HEK293 (cell line): ENCODE results near the gene ITIH5.
"Not testable (repeated sequence)": the region's sequence is repeated elsewhere in the genome, so short reads cannot be mapped to it uniquely, and the experiment has no call there.

ENCODE experiments used
- CTCF ChIA-PET: fragments of 350-600 bp; formaldehyde crosslinking; extraction: SDS; loops from one replicate; lab custom pipeline; 2021; ENCODE audit warnings: antibody characterized with exemption; lab: Yijun Ruan, JAX
- POLR2A ChIA-PET: fragments of 300-600 bp; formaldehyde crosslinking; extraction: SDS; loops from one replicate; lab custom pipeline; 2020; ENCODE audit warnings: antibody characterized with exemption, inconsistent platforms; lab: Yijun Ruan, JAX
- H3K27ac ChIP-seq: fragments of 200-500 bp; sonication (Bioruptor generic); 2 replicates; pipeline ENCODE4 v1.5.1; 2014; ENCODE audit warnings: low read depth, low read length, control low read depth, inconsistent platforms; ENCODE audit errors: extremely low read depth
- H3K36me3 ChIP-seq, 2 experiments: fragments of 200-500 bp in 1 of 2; sonication (Bioruptor generic) in 1 of 2; 1 replicate in 1 of 2; 2 replicates in 1 of 2; pipeline ENCODE4 v1.5.1; 2014 to 2017; ENCODE audit warnings: inconsistent platforms in 2 of 2, low read length in 2 of 2; ENCODE audit not compliant: control insufficient read depth in 2 of 2, insufficient read depth in 1 of 2
- H3K4me1 ChIP-seq: fragments of 200-500 bp; sonication (Bioruptor generic); 2 replicates; pipeline ENCODE4 v1.5.1; 2014; ENCODE audit warnings: mild to moderate bottlenecking, low read length, inconsistent platforms; ENCODE audit not compliant: control insufficient read depth, insufficient read depth
- H3K4me3 ChIP-seq: 2 replicates; pipeline ENCODE4 v1.5.1; 2011; ENCODE audit warnings: low read depth, mild to moderate bottlenecking, control low read depth, low read length, moderate library complexity
- H3K9me3 ChIP-seq: fragments of 200-500 bp; sonication (Bioruptor generic); 2 replicates; pipeline ENCODE4 v1.5.1; 2014; ENCODE audit warnings: low read depth, low read length, inconsistent platforms; ENCODE audit not compliant: control insufficient read depth, insufficient read depth
- BCL11B ChIP-seq: fragments of 450-650 bp; formaldehyde crosslinking; IDR thresholded peaks from 2 replicates; pipeline ENCODE4 v1.5.1; 2016; ENCODE audit warnings: low read depth, missing biosample characterization, missing genetic modification characterization
- EGR2 ChIP-seq: fragments of 450-650 bp; formaldehyde crosslinking; IDR thresholded peaks from 2 replicates; pipeline ENCODE4 v1.5.1; 2016; ENCODE audit warnings: low read depth, missing biosample characterization, missing genetic modification characterization
- GLIS1 ChIP-seq: fragments of 450-650 bp; formaldehyde crosslinking; IDR thresholded peaks from 2 replicates; pipeline ENCODE4 v1.5.1; 2016; ENCODE audit warnings: missing biosample characterization, missing genetic modification characterization
- HOXD13 ChIP-seq: sonication (generic); formaldehyde crosslinking; IDR thresholded peaks from 2 replicates; pipeline ENCODE4 v1.8.0; 2022; ENCODE audit warnings: missing genetic modification reagents, borderline replicate concordance
- KLF10 ChIP-seq: fragments of 450-650 bp; IDR thresholded peaks from 2 replicates; pipeline ENCODE4 v1.5.1; 2018; ENCODE audit warnings: missing biosample characterization, mild to moderate bottlenecking, missing genetic modification characterization
- KLF9 ChIP-seq: fragments of 450-650 bp; formaldehyde crosslinking; IDR thresholded peaks from 2 replicates; pipeline ENCODE4 v1.5.1; 2016; ENCODE audit warnings: missing biosample characterization, missing genetic modification characterization, low read depth
- REPIN1 ChIP-seq: fragments of 450-650 bp; formaldehyde crosslinking; IDR thresholded peaks from 2 replicates; pipeline ENCODE4 v1.5.1; 2017; ENCODE audit warnings: missing biosample characterization, missing genetic modification characterization, low read depth
- TRIM28 ChIP-seq: IDR thresholded peaks from 2 replicates; pipeline ENCODE4 v1.6.1; 2011; ENCODE audit warnings: low read length, control low read depth, borderline replicate concordance
- ZNF10 ChIP-seq: fragments of 450-650 bp; formaldehyde crosslinking; IDR thresholded peaks from 2 replicates; pipeline ENCODE4 v1.5.1; 2017; ENCODE audit warnings: missing biosample characterization, missing genetic modification characterization
- ZNF140 ChIP-seq: fragments of 450-650 bp; formaldehyde crosslinking; IDR thresholded peaks from 2 replicates; pipeline ENCODE4 v1.5.1; 2016; ENCODE audit warnings: missing biosample characterization, missing genetic modification characterization
- ZNF16 ChIP-seq: fragments of 450-650 bp; formaldehyde crosslinking; IDR thresholded peaks from 2 replicates; pipeline ENCODE4 v1.5.1; 2016; ENCODE audit warnings: low read depth, missing biosample characterization, missing genetic modification characterization
- ZNF221 ChIP-seq: fragments of 450-650 bp; formaldehyde crosslinking; IDR thresholded peaks from 2 replicates; pipeline ENCODE4 v1.5.1; 2017; ENCODE audit warnings: missing biosample characterization, missing genetic modification characterization, borderline replicate concordance
- ZNF354C ChIP-seq: fragments of 450-650 bp; formaldehyde crosslinking; IDR thresholded peaks from 2 replicates; pipeline ENCODE4 v1.5.1; 2016; ENCODE audit warnings: missing biosample characterization, missing genetic modification characterization, low read depth, borderline replicate concordance
- ZNF488 ChIP-seq: fragments of 450-650 bp; formaldehyde crosslinking; IDR thresholded peaks from 2 replicates; pipeline ENCODE4 v1.5.1; 2016; ENCODE audit warnings: missing biosample characterization, missing genetic modification characterization
- ZNF544 ChIP-seq: fragments of 450-650 bp; formaldehyde crosslinking; IDR thresholded peaks from 2 replicates; pipeline ENCODE4 v1.5.0; 2017; ENCODE audit warnings: missing biosample characterization, missing genetic modification characterization
- ZNF549 ChIP-seq: fragments of 450-650 bp; IDR thresholded peaks from 2 replicates; pipeline ENCODE4 v1.5.1; 2018; ENCODE audit warnings: missing biosample characterization, missing genetic modification characterization, mild to moderate bottlenecking, inconsistent platforms, moderate library complexity
- ZNF558 ChIP-seq: fragments of 450-650 bp; formaldehyde crosslinking; IDR thresholded peaks from 2 replicates; pipeline ENCODE4 v1.5.1; 2016; ENCODE audit warnings: missing biosample characterization, missing genetic modification characterization
- ZNF561 ChIP-seq: fragments of 450-650 bp; IDR thresholded peaks from 2 replicates; pipeline ENCODE4 v1.5.1; 2018; ENCODE audit warnings: missing biosample characterization, missing genetic modification characterization, borderline replicate concordance
- ZNF585B ChIP-seq: fragments of 450-650 bp; formaldehyde crosslinking; IDR thresholded peaks from 2 replicates; pipeline ENCODE4 v1.5.1; 2016; ENCODE audit warnings: missing biosample characterization, missing genetic modification characterization
- ZNF670 ChIP-seq: fragments of 450-650 bp; formaldehyde crosslinking; IDR thresholded peaks from 2 replicates; pipeline ENCODE4 v1.5.1; 2016; ENCODE audit warnings: missing biosample characterization, missing genetic modification characterization, low read depth
- ZNF677 ChIP-seq: fragments of 450-650 bp; IDR thresholded peaks from 2 replicates; pipeline ENCODE4 v1.5.0; 2018; ENCODE audit warnings: missing biosample characterization, mild to moderate bottlenecking, missing genetic modification characterization, moderate library complexity

Gene ITIH5

GRCh38 chr10:7693194-7693593 is 26.4 kb upstream of the ITIH5 start:
- CTCF ChIA-PET, result interaction anchor here (1.3 kb wide), 1 partner anchor 163 kb away, joined by 3 read pairs; no protein-coding TSS in a partner anchor
- POLR2A ChIA-PET, H3K4me3 ChIP-seq, H3K36me3 ChIP-seq, H3K4me1 ChIP-seq, H3K9me3 ChIP-seq, H3K27ac ChIP-seq: not testable (repeated sequence)
- TF ChIP-seq EGR2 (tag by site-specific recombination), result peak; percentile 38; the same call in 1 of the 2 replicates

- CTCF ChIA-PET, result not testable (repeated sequence)
Observed at GRCh38 chr10:7692368-7692767, 25.6 kb upstream of the ITIH5 start.

GRCh38 chr10:7690885-7691597 is 24.3 kb upstream of the ITIH5 start:
- CTCF ChIA-PET, result interaction anchor here (0.6 kb wide), 1 partner anchor 267 kb away, joined by 3 read pairs; no protein-coding TSS in a partner anchor
- not testable (repeated sequence) for H3K27ac ChIP-seq

More at GRCh38 chr10:7692368-7692767, 25.6 kb upstream of the ITIH5 start:
- H3K4me1 ChIP-seq, POLR2A ChIA-PET, H3K36me3 ChIP-seq, H3K4me3 ChIP-seq, H3K9me3 ChIP-seq, H3K27ac ChIP-seq: not testable (repeated sequence)
- peak; percentile 96 for TF ChIP-seq ZNF585B

GRCh38 chr10:7689591-7689990 is 22.8 kb upstream of the ITIH5 start:
- H3K9me3 ChIP-seq, result no peaks in the 10 kb centered on the region; the same call in 1 of the 2 replicates
- no peak overlapping the region for H3K27ac ChIP-seq
- TF ChIP-seq ZNF16 (no peak), ZNF221 (tag by site-specific recombination) (no peak), ZNF561 (tag by site-specific recombination) (no peak), TRIM28 (no peak), HOXD13 (no peak), ZNF140 (tag by site-specific recombination) (no peak), KLF9 (tag by site-specific recombination) (no peak), ZNF677 (tag by site-specific recombination) (no peak), ZNF558 (no peak), KLF10 (tag by site-specific recombination) (no peak), BCL11B (tag by site-specific recombination) (no peak), ZNF670 (tag by site-specific recombination) (no peak), ZNF488 (tag by site-specific recombination) (no peak), GLIS1 (tag by site-specific recombination) (no peak), ZNF544 (tag by site-specific recombination) (no peak), ZNF10 (tag by site-specific recombination) (no peak), REPIN1 (tag by site-specific recombination) (no peak), ZNF549 (tag by site-specific recombination) (no peak), ZNF354C (tag by site-specific recombination) (no peak)
- H3K36me3 ChIP-seq, result no peaks in the 10 kb centered on the region
- ChIA-PET POLR2A (no interaction called here), CTCF (interaction anchor here (0.7 to 6.2 kb wide), 3 partner anchors 9 to 165 kb away, joined by 3 to 91 read pairs (median 5); no protein-coding TSS in a partner anchor)
- H3K4me1 ChIP-seq, result no peaks in the 10 kb centered on the region
- no peak overlapping the region for H3K4me3 ChIP-seq

More at GRCh38 chr10:7690885-7691597, 24.3 kb upstream of the ITIH5 start:
- H3K4me1 ChIP-seq, H3K4me3 ChIP-seq, H3K36me3 ChIP-seq, POLR2A ChIA-PET, H3K9me3 ChIP-seq: not testable (repeated sequence)
